Measurements from ENCODE around the gene RASGRP4. TPM values are rescaled to one million over a fixed set of nuclear protein-coding genes. Genes with fewer than 3 reads are reported as not detected.
A peak's percentile ranks its signal among the peaks of the same experiment; 100 is the strongest.
"Not testable (repeated sequence)": the region's sequence is repeated elsewhere in the genome, so short reads cannot be mapped to it uniquely, and the experiment has no call there.

Gene RASGRP4
- total and polyA plus RNA-seq, 5 experiments from 2014 or later, result 0.07 TPM; not detected in 4

DNA sequence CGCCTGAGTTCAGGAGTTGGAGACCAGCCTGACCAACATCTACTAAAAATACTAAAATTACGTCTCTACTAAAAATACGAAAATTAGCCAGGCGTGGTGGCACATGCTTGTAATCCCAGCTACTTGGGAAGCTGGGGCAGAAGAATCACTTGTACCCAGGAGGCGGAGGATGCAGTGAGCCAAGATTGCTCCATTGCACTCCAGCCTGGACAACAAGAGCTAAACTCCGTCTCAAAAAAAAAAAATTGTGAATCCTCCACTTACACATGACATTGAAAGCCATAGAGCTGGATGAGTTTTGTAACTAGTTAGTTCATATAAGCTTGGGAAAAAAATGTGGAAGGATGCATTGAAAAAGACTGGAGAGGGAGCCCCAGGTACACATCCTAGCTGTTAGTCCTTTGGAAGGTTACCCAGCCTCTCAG, 52.1 kb downstream of the RASGRP4 start:
- Mint-ChIP-seq H3K4me1 (peaks cover 19 to 31% (median 30%) of the 10 kb centered on the region in 4 donors), H3K9me3 (no peaks in the 10 kb centered on the region), H3K4me3 (peak overlapping the region; percentile 94 to 100 (median 99)), H3K27me3 (peaks cover 0 to 12% (median 10%) of the 10 kb centered on the region in 5 donors), H3K36me3 (peaks cover 0 to 33% (median 8%) of the 10 kb centered on the region in 3 donors), H3K27ac (peak overlapping the region; percentile 91 to 100 (median 96))
- ATAC-seq (no peak), DNase-seq (no peak)
- POLR2A ChIA-PET, result interaction anchor here (0.5 to 5.2 kb wide), 21 partner anchors 11 to 1156 kb away, joined by 3 to 56 read pairs (median 4); partner anchors contain the start of genes ACTN4, CATSPERG, EIF3K and FAM98C

DNA sequence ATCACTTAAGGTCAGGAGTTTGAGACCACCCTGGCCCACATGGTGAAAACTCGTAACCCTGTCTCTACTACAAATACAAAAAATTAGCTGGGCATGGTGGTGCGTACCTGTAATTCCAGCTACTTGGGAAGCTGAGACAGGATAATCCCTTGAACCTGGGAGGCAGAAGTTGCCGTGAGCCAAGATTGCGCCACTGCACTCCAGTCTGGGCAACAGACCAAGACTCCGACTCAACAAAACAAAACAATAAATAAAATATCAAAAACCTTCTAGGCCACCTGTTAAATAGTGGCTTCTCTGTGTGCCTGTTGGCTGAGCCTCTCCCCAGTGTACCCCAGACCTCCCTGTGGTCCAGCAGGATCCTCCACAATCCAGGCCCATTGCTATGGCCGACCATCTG, 54.9 kb downstream of the RASGRP4 start:
- no peaks in the 10 kb centered on the region for H3K9me3 Mint-ChIP-seq
- peaks cover 0 to 9% (median 0%) of the 10 kb centered on the region in 3 donors for H3K36me3 Mint-ChIP-seq
- ATAC-seq (no peak), DNase-seq (no peak)
- POLR2A ChIA-PET, result no interaction called here
- no peak overlapping the region for H3K4me3 Mint-ChIP-seq
- H3K27ac Mint-ChIP-seq, result no peak overlapping the region
- peaks cover 0 to 29% (median 12%) of the 10 kb centered on the region in 5 donors for H3K27me3 Mint-ChIP-seq
- H3K4me1 Mint-ChIP-seq, result peaks cover 13 to 22% (median 19%) of the 10 kb centered on the region in 4 donors

DNA sequence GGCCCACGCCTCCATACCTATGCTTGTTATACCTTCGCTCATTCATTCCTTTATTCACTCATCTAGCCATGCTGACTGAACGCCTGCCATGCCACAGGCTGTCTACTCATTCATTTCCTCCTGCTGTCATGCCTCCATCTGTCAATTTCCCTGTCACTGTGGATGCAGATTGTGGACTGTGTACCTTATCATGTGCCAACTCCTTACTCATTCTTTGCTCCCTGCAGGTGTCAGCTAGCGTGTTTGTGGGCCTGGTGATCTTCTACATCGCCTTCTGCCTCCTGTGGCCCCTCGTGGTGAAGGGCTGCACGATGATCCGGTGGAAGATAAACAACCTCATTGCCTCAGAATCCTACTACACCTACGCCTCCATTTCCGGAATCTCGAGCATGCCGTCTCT, 55.7 kb downstream of the RASGRP4 start:
- peaks cover 0 to 8% (median 0%) of the 10 kb centered on the region in 3 donors for H3K36me3 Mint-ChIP-seq
- peak overlapping the region in 1 of 10 donors; percentile 72 for H3K27ac Mint-ChIP-seq
- peaks cover 0 to 30% (median 12%) of the 10 kb centered on the region in 5 donors for H3K27me3 Mint-ChIP-seq
- peaks cover 10 to 14% (median 11%) of the 10 kb centered on the region in 4 donors for H3K4me1 Mint-ChIP-seq
- H3K4me3 Mint-ChIP-seq, result no peak overlapping the region
- H3K9me3 Mint-ChIP-seq, result no peaks in the 10 kb centered on the region
- ATAC-seq, result no peak
- no peak for DNase-seq
- POLR2A ChIA-PET, result no interaction called here

DNA sequence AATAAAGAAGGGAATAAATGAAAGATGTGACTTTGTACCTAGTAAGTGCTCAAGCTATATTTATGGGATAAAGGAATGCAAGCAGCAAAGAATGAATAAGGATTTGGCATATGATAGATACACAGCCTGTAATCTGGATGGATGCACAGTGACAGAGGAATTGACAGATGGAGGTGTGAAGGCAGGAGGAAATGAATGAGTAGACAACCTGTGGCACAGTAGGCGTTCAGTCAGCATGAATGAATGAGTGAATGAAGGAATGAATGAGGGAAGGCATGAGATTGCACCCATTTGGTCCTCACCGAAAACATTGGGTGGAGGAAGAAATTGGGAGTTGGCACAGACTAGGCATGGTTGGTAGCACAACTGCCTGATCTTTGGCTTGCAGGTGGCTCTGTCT, 56.4 kb downstream of the RASGRP4 start:
- peaks cover 0 to 30% (median 12%) of the 10 kb centered on the region in 5 donors for H3K27me3 Mint-ChIP-seq
- H3K36me3 Mint-ChIP-seq, result peaks cover 0 to 1% (median 0%) of the 10 kb centered on the region in 3 donors
- peaks cover 3 to 7% (median 4%) of the 10 kb centered on the region in 4 donors for H3K4me1 Mint-ChIP-seq
- no peak for ATAC-seq
- no peaks in the 10 kb centered on the region for H3K9me3 Mint-ChIP-seq
- no peak for DNase-seq
- peak overlapping the region in 1 of 10 donors; percentile 3 for H3K27ac Mint-ChIP-seq
- POLR2A ChIA-PET, result interaction anchor here (1.3 kb wide), 1 partner anchor 9 kb away, joined by 3 read pairs; no protein-coding TSS in a partner anchor
- no peak overlapping the region for H3K4me3 Mint-ChIP-seq

DNA sequence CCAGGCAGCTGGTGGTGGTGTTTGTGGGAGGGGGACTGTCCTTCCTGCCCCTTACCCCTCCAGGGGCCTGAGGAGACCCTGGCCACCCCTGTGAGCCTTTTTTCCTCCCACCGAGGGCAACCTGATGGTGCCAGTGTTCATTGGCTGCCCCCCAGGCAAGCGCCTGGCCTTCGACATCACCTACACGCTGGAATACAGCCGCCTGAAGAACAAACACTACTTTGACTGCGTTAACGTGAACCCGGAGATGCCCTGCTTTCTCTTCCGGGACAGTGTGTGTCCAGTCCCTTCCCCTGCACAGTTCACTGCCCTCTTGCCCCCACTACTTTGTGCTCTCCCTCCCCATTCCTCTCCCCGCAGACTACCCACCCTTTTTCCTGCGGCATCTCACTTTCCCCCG, 59.0 kb downstream of the RASGRP4 start:
- no peaks in the 10 kb centered on the region for H3K9me3 Mint-ChIP-seq

DNA sequence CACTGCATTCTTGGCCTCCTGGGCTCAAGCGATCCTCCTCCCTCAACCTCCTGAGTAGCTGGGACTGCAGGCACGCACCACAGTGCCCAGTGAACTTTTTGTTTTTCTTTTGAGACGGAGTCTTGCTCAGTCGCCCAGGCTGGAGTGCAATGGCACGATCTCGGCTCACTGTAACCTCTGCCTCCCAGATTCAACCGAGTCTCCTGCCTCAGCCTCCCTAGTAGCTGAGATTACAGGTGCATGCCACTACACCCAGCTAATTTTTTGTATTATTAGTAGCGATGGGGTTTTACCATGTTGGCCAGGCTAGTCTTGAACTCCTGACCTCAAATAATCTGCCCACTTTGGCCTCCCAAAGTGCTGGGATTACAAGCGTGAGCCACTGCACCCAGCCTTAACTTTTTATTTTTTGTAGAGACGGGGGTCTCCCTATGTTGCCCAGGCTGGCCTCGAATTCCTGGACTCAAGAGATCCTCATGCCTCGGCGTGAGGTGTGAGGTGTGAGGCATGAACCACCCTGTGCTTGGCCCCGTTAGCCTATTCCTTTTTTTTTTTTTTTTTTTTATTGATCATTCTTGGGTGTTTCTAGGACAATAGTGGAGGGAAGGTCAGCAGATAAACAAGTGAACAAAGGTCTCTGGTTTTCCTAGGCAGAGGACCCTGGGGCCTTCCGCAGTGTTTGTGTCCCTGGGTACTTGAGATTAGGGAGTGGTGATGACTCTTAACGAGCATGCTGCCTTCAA, 62.9 kb downstream of the RASGRP4 start:
- not testable (repeated sequence) for H3K36me3 Mint-ChIP-seq, ATAC-seq, DNase-seq, H3K9me3 Mint-ChIP-seq
- Mint-ChIP-seq H3K4me1 (peaks cover 12 to 18% (median 13%) of the 10 kb centered on the region in 4 donors), H3K27me3 (peaks cover 0 to 25% (median 2%) of the 10 kb centered on the region in 5 donors), H3K4me3 (peak overlapping the region in 9 of 10 donors; percentile 28 to 87 (median 68)), H3K27ac (peak overlapping the region in 1 of 10 donors; percentile 9)
- POLR2A ChIA-PET, result interaction anchor here (0.7 to 0.9 kb wide), 2 partner anchors 25 to 1525 kb away, joined by 3 to 6 read pairs; partner anchors contain the start of genes GGN and ZNF790

More for the DNA sequence above, 59.0 kb downstream of the RASGRP4 start:
- Mint-ChIP-seq H3K27me3 (peaks cover 0 to 30% (median 12%) of the 10 kb centered on the region in 5 donors), H3K4me1 (peaks cover 0 to 7% (median 2%) of the 10 kb centered on the region in 4 donors), H3K4me3 (no peak overlapping the region), H3K27ac (no peak overlapping the region), H3K36me3 (no peaks in the 10 kb centered on the region)
- ATAC-seq (no peak), DNase-seq (no peak)
- POLR2A ChIA-PET, result no interaction called here

DNA sequence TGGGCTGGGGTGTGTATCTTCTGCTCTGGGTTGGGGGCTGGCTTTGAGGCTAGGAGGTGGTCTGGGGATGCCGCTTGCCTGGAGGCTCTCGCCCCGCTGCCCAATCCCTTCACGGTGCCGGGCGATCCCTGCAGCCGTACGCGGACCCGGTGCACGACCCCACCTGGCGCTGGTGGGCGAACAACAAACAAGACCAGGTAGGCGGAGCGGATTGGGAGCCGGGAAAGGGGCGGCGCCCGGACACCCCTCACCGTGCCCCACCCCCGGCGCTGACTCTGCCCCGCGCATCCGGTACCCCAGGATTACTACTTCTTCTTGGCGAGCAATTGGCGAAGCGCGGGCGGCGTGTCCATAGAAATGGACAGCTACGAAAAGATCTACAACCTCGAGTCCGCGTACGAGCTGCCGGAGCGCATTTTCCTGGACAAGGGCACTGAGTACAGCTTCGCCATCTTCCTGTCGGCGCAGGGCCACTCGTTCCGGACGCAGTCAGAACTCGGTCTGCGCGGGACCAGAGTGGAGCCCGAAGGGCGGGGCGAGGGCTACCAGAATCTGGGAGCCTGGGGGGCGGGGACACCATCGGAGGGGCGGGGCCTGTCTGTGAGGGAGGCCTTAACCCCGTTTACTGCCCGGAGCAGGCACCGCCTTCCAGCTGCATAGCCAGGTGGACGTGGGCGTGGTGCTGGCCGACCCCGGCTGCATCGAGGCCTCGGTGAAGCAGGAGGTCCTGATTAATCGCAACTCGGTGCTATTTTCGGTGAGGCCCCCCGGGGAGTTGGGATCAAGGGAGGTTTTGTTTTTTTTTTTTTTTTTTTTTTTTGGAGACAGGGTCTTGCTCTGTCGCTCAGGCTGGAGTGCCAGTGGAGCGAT, 63.7 kb downstream of the RASGRP4 start:
- H3K36me3 Mint-ChIP-seq, result no peaks in the 10 kb centered on the region
- H3K9me3 Mint-ChIP-seq, result no peaks in the 10 kb centered on the region
- peaks cover 0 to 17% (median 2%) of the 10 kb centered on the region in 5 donors for H3K27me3 Mint-ChIP-seq
- POLR2A ChIA-PET, result interaction anchor here (0.5 to 0.9 kb wide), 3 partner anchors 25 to 1524 kb away, joined by 3 to 6 read pairs (median 3); partner anchors contain the start of genes GGN and ZNF790
- peak overlapping the region in 2 of 10 donors; percentile 29 to 66 for H3K27ac Mint-ChIP-seq
- peak overlapping the region; percentile 68 to 90 (median 84) for H3K4me3 Mint-ChIP-seq
- peaks cover 12 to 18% (median 13%) of the 10 kb centered on the region in 4 donors for H3K4me1 Mint-ChIP-seq
- peak; percentile 18 to 79 (median 42) for DNase-seq
- ATAC-seq, result peak; percentile 57 to 65

DNA sequence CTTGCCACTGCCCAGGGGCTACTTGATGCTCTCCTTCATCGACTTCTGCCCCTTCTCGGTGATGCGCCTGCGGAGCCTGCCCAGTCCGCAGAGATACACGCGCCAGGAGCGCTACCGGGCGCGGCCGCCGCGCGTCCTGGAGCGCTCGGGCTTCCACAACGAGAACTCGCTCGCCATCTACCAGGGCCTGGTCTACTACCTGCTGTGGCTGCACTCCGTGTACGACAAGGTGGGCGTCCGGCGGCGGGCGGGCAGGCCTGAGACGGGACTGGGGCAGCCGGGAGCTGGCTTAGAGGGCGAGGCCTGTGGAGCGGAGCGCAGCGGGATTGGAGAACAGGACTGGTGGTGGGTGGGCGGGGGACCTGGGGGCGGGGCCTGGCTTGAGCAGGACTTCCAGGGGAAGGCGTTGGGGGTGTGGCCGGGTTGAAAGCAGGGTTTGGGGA, 64.4 kb downstream of the RASGRP4 start:
- H3K27me3 Mint-ChIP-seq, result peaks cover 0 to 13% (median 2%) of the 10 kb centered on the region in 5 donors
- H3K4me3 Mint-ChIP-seq, result peak overlapping the region; percentile 68 to 90 (median 84)
- peaks cover 12 to 18% (median 13%) of the 10 kb centered on the region in 4 donors for H3K4me1 Mint-ChIP-seq
- H3K36me3 Mint-ChIP-seq, result no peaks in the 10 kb centered on the region
- no peak overlapping the region for H3K27ac Mint-ChIP-seq
- ATAC-seq, result peak; percentile 75 to 80
- POLR2A ChIA-PET, result interaction anchor here (0.5 kb wide), 1 partner anchor 118 kb away, joined by 3 read pairs; no protein-coding TSS in a partner anchor
- no peaks in the 10 kb centered on the region for H3K9me3 Mint-ChIP-seq
- peak; percentile 30 to 71 (median 40) for DNase-seq

DNA sequence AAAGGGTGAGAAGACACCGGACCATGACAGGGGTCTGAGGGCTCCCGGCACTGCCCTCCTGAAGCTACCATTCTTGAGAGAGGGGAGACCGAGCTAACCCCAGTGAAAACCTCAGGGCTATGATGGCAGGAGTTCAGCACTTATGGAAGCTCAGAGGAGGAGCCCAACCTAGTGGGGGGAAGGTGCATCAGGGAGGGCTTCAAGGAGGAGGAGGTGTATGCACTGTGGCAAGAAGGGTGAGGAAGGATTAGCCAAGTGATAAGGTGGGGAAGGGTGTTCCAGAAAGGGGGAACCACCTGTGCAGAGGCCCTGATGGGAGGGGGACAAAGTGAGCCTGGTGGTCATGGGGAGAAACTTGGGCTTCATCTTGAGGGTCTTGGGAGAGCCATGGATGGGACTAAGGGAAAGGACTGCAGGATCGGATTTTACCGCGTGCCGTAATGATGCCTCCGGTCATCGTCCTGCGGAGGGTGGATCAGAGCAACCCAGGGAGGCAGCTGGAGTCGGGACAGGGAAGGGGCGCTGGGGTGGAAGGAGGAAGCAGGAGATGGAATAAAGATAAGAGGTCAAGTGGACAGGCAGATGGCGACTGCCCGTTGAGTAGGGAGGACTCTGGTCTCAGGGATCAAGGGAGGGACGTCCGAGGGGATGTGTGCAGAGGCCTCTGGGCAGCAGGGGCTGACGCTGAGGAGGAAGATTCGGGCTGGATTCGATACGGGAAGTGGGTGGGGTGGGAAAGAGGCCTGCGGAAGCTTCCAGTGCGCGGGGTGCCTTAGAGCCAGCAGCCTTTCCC, 65.0 kb downstream of the RASGRP4 start:
- Mint-ChIP-seq H3K4me3 (peak overlapping the region; percentile 68 to 90 (median 82)), H3K27ac (peak overlapping the region in 3 of 10 donors; percentile 48 to 86 (median 75)), H3K4me1 (peaks cover 12 to 18% (median 13%) of the 10 kb centered on the region in 4 donors), H3K36me3 (no peaks in the 10 kb centered on the region), H3K9me3 (no peaks in the 10 kb centered on the region), H3K27me3 (peaks cover 0 to 11% (median 0%) of the 10 kb centered on the region in 5 donors)
- peak in 1 of 2 donors; percentile 3 for ATAC-seq
- DNase-seq, result no peak
- POLR2A ChIA-PET, result interaction anchor here (0.5 to 1.0 kb wide), 3 partner anchors 8 to 117 kb away, joined by 3 read pairs; no protein-coding TSS in a partner anchor

DNA sequence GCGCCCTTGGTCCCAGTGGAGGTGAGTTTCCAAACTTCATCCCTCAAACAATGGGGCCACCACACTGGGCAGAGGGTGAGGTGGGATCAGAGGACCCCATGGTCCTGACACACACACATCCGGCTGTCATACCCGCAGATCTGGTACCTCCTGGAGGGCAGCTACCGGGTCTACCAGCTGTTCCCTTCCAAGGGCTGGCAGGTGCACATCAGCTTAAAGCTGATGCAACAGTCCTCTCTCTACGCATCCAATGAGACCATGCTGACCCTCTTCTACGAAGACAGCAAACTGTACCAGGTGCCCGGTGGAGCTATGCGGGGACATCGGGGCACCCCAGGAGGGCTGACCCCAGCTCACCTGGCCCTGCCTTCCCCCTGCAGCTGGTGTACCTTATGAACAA, 65.7 kb downstream of the RASGRP4 start:
- peak overlapping the region in 8 of 10 donors; percentile 68 to 90 (median 85) for H3K4me3 Mint-ChIP-seq
- ATAC-seq (no peak), DNase-seq (no peak)
- H3K27me3 Mint-ChIP-seq, result peaks cover 0 to 10% (median 2%) of the 10 kb centered on the region in 5 donors
- H3K4me1 Mint-ChIP-seq, result peaks cover 12 to 18% (median 13%) of the 10 kb centered on the region in 4 donors
- no peaks in the 10 kb centered on the region for H3K36me3 Mint-ChIP-seq
- H3K9me3 Mint-ChIP-seq, result no peaks in the 10 kb centered on the region
- POLR2A ChIA-PET, result interaction anchor here (0.6 to 1.0 kb wide), 2 partner anchors 9 to 95 kb away, joined by 3 read pairs; no protein-coding TSS in a partner anchor
- H3K27ac Mint-ChIP-seq, result peak overlapping the region in 2 of 10 donors; percentile 48 to 75

All from naive thymus-derived CD8-positive, alpha-beta T cell (primary cell).